22Rv1 (cell line): ENCODE results near the gene CSF3R.

Source experiments
- H3K27ac ChIP-seq: fragments of 450-650 bp; 2 replicates; pipeline ENCODE4 v1.5.1; 2017
- ZFX ChIP-seq: fragments of 450-650 bp; IDR thresholded peaks from 2 replicates; pipeline ENCODE4 v1.6.1; 2017; ENCODE audit warnings: antibody characterized with exemption, borderline replicate concordance
- TF ChIP-seq, protein P1 (sequence below): fragments of 450-650 bp; IDR thresholded peaks from 2 replicates; pipeline ENCODE4 v1.5.1; 2017; ENCODE audit warnings: mild to moderate bottlenecking

The CSF3R gene

DNA sequence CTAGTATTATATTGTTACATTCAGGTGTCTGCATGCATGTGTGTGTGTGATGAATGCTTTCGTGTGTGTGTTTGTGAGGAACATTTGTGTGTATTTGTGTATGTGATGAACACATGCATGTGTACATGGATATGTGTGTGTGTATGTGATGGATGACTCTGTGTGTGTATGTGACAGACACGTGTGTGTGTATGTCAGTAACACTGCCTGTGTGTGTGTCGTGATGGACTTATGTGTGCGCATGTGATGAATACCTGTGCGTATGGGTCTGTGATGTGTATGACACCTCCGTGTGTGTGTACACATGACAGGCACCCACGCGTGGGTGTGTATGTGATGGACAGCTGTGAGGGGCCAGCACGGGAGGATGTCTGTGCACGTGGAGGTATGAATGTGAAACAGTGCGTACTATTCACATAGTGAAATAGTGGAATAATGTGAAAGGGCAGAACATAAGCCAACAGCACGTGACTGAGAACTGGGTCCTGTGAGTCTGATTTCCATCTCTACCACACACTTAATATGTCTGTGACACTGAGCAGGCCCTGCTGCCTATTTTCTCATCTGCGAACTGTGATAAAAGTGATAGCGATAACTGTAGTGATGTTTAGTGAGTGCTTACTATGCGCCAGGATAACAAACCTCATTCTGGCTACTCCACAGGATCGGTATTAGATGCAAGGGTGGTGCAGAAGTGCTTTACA lies 41.8 kb upstream of the CSF3R start:
- no peak overlapping the region for H3K27ac ChIP-seq
- no peak for TF ChIP-seq ZFX
- TF ChIP-seq, protein P1, sequence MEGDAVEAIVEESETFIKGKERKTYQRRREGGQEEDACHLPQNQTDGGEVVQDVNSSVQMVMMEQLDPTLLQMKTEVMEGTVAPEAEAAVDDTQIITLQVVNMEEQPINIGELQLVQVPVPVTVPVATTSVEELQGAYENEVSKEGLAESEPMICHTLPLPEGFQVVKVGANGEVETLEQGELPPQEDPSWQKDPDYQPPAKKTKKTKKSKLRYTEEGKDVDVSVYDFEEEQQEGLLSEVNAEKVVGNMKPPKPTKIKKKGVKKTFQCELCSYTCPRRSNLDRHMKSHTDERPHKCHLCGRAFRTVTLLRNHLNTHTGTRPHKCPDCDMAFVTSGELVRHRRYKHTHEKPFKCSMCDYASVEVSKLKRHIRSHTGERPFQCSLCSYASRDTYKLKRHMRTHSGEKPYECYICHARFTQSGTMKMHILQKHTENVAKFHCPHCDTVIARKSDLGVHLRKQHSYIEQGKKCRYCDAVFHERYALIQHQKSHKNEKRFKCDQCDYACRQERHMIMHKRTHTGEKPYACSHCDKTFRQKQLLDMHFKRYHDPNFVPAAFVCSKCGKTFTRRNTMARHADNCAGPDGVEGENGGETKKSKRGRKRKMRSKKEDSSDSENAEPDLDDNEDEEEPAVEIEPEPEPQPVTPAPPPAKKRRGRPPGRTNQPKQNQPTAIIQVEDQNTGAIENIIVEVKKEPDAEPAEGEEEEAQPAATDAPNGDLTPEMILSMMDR, result no peak

DNA sequence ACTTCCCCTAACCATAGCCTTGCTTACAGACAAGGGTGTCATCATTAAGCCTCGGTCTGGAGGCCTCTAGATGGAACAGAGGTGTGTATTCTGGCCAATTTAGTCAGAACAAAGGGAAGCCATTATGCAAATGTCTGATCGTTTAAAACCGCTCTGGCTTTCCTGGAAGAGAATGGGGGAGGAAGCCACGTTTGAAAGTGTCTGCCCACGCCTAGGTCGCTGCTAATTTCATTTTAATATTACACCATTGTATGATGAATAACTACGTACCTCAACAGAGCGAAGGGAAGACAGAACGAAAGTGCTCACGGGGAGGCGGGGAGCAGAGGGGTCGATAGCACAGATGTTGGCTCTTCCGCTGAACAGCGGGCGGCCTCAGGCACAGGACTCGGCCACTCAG lies 41.1 kb upstream of the CSF3R start:
- H3K27ac ChIP-seq, result no peak overlapping the region
- no peak for TF ChIP-seq ZFX
- TF ChIP-seq, protein P1, result no peak

GRCh38 chr1:36523230-36523495 lies 40.5 kb upstream of the CSF3R start:
- no peak overlapping the region for H3K27ac ChIP-seq
- TF ChIP-seq ZFX, result no peak
- TF ChIP-seq, protein P1, result no peak

DNA sequence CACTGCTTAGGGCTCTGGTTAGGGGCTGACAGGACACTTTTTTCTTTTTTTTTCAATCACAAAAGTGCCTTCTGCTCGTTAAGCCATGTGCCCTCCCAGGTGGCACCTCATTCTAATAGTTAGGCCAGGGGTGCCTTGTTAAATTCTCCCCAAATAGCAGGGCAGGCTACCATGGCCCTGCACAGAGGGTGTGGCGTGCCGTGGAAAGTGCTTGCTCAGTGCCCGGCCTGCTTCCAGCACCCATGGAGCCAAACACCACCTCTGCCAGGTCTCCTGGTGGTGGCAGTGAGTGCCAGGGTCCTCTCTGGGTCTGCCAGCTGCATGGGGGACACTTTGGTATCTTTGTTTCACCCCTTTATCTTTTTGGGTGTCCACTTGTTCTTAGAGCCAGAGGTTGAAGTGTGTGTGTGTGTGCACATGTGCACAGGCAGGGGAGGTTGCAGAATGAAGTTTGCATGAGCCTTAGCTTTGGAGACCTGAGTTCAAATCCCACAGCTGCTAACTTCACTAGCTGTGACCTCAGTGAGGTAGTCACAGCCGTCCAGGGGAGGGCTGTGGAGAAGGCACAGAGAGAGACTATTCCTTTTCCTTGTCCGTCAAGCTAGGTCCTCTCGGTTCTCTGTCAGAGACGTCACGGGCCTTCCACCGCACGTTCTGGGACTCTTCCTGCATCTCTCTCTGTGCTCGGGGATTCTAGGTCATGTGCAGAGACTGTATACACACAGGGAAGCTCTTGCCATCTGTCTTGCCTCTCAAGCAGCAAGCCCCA lies 39.9 kb upstream of the CSF3R start:
- no peak overlapping the region for H3K27ac ChIP-seq
- TF ChIP-seq, protein P1, result no peak
- no peak for TF ChIP-seq ZFX

GRCh38 chr1:36522021-36522420 lies 39.3 kb upstream of the CSF3R start:
- H3K27ac ChIP-seq, result no peak overlapping the region
- TF ChIP-seq, protein P1, result no peak
- TF ChIP-seq ZFX, result no peak

DNA sequence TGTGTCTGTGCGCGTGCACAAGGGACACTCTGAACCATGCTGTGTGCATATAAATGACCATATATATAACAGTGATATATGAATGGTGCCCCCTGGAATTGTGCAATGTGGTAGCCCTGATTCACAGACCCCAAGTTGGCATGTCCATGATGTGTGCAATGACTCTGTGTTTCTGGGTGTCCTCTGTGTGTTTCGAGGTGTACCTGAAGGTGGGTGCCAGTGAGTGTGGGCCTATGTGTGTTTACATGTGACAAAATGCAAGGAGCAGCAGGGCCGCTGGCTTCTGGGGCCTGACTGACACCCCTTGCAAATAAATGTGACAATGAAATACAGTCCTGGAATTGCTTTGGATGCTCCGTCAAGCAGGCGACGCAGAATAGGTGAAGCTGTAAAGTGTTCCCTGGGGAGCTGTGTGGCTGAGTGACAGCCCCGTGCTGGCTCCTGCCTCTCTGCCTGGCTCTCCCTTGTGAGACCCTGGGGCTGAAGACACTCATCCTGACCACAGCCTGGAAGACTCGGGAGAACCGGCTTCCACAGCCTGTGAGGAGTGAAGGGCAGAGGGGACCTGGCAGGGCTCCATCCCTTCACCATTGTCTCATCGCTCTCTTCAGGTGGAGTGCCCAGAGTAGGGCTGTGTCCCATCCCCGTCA lies 38.2 kb upstream of the CSF3R start:
- no peak for TF ChIP-seq ZFX
- no peak overlapping the region for H3K27ac ChIP-seq

DNA sequence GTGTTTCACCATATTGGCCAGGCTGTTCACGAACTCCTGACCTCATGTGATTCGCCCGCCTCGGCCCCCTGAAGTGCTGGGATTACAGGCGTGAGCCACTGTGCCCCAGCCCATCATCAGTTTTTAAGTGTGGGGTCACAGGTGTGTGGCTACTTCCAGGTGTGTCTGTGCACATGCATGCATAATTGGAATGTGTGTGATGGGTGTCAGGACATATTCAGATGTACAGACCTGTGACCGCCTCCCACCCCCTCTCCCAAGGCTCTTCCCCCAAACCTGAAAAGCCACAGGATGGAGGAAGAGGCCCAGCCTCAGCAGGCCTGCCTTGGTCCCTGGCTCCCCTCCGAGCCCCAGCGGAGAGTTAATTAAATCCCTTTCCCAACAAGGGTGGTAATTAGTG lies 37.3 kb upstream of the CSF3R start:
- no peak overlapping the region for H3K27ac ChIP-seq
- TF ChIP-seq, protein P1, result no peak
- no peak for TF ChIP-seq ZFX
